ENCODE data around the gene TNFAIP8.

The TNFAIP8 gene

DNA sequence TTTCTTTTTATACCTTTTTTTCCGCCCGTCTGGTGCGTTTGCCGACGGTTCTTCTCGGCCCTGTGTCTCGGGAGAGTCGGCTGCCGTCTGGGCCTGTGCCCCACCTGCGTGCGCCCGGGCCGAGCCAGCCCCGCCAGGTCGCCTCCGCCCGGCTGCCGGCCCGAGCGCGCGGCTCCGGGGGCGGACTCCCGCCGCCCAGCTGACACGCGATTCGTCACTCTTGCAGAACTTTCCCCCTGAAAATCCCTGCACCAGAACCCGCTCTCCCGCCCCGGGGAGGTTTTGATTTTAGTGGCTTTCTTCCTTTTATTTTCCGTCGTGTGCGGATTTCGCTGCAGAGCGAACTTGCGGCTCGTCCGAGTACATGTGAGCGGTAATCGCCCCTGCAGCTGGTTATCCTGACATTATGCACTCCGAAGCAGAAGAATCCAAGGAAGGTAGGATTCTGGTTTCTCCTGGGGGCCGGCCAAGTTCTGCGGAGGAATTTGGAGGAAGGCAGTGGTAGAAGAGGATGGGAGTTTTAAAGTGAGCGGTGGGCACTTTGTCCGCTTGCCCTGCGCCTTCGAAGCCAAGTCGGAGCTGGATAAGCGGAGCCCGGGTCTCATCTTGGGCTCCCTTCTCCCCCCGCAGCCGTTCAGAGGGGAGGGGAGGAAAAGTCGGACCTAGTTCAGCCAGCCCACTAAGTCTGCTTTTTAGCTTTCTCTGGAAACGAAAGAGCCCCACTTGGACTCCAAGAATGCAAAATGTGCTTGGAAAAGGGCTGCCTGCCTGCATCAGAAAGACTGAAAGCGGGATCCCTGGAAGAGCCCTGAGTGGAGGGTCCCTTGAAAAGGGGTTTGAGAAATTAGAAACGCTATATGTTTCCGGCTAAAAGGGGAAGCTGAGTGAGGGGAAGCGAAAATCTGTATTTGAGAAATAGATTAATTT lies at the start of gene TNFAIP8:
TNFAIP8 (plus strand) TSS at position 335 of the 927 bp plus-strand sequence; CDS start at position 407, 72 bp downstream.
- DNase-seq, result no peak

DNA sequence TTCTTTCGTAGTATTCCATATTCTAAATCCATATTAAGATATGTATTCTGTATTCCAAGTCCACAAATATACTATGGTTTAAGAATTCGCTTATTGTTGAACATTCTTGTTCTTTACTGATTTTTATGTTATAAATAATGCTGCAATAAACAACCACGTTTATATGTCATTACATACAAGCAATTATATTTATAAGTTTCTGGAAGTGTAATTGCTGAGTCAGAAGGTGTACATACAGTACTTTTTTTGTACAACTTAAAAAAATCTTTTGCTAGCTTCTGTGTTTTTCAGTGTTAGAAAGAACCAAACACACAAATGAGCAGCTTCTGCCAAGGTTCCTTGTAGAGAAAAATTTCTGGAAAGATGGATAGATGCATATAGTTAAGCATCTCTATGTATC lies 48.6 kb upstream of the TNFAIP8 start:
- DNase-seq, result no peak

DNA sequence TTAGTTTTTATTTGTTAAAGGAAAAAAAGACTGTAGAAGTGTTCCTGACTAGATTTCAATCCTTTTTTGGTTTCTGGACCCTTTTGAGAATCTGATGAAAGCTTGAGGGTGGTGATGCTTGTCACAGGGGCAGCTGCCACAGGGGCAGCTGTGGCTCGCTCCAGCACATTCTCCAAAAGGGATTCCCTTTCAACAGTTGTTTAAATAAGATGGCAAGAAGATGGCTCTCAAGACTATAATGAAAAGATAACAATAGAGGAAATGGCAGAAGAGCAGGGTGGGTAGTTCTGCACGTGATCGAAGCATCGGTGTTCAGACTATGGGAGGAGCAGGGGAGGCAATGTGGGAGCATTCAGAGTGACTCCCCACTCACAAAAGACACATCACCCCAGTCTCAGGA lies 46.5 kb upstream of the TNFAIP8 start:
- DNase-seq, result no peak

DNA sequence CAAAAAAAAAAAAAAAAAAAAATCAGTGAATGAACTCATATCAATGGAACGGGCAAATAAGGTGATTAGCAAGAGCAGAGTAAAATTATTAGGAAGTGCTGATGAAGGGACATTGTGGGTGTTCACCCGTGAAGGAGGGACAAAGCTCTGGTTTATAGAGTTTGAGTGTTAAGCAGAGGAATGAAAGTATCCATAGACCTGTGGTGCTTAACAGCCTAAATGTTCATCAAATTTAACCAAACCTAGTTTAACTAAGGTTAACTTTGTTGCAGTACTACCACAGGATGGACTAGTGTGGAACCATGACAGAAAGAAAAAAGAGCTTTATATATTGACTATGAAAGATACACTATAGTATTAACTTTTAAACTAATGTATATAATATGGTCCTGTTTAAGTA lies 44.1 kb upstream of the TNFAIP8 start:
- no peak for DNase-seq

DNA sequence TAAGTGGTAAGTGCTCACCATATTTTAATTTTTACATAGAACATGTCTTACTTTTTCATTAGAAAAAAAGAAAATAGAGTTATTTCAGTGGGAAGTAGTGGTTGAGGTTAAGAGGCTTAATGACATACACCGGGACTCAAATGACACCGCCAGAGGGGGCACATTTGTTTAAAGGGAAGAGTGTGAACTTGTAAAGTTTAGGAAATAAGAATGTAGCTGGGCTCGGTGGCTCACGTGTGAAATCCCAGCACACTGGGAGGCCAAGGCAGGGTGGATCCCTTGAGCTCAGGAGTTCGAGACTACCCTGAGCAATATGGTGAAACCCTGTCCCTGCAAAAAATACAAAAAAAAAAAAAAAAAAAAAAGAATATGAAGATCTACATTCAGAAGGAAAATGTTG lies 43.4 kb upstream of the TNFAIP8 start:
- DNase-seq, result no peak

GRCh38 chr5:119313197-119313596 lies 42.6 kb upstream of the TNFAIP8 start:
- no peak for DNase-seq

- no peak for DNase-seq
Observed at GRCh38 chr5:119313658-119314605, 41.9 kb upstream of the TNFAIP8 start.

- DNase-seq, result no peak
Observed at GRCh38 chr5:119315516-119315949, 40.3 kb upstream of the TNFAIP8 start.

GRCh38 chr5:119316086-119316485 lies 39.7 kb upstream of the TNFAIP8 start:
- no peak for DNase-seq

GRCh38 chr5:119316906-119317305 lies 38.9 kb upstream of the TNFAIP8 start:
- no peak for DNase-seq

- DNase-seq, result no peak
Observed at GRCh38 chr5:119318256-119318894, 37.4 kb upstream of the TNFAIP8 start.

GRCh38 chr5:119319401-119319800 lies 36.4 kb upstream of the TNFAIP8 start:
- no peak for DNase-seq

- no peak for DNase-seq
Observed at GRCh38 chr5:119319890-119320289, 35.9 kb upstream of the TNFAIP8 start.

- no peak for DNase-seq
Observed at GRCh38 chr5:119321569-119322311, 34.1 kb upstream of the TNFAIP8 start.

DNA sequence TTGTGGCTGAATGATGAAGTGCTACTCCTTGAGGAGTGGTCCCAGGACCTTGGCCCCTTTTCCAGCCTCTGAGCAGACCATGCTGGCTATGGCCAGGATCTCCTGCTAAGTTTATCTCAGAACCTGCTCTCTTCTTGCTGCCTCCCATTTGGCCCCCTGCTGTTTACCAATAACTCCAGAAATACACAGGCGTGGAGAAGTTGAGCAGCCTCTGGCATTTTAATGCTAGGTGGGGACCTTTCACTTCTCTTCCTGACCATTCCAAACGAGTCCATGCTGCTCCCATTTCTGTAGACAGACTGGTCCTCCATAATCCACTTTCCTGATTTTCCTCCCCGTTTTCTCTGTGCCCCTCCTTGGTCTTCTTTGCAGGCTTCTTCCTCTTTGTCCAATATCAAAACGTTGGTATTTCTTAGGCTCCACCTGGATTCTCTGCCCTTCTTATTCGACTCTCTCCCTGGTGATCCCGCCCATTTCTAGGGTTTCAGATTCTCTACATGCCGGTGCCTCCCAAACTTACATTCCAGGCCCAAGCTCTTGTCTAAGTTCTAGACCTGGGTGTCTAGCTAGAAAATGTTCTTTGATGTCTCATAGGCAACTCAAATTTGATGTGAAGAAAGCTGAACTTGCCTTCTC lies 33.4 kb upstream of the TNFAIP8 start:
- no peak for DNase-seq

- no peak for DNase-seq
Observed at GRCh38 chr5:119322948-119323537, 32.8 kb upstream of the TNFAIP8 start.

GRCh38 chr5:119323601-119324000 lies 32.2 kb upstream of the TNFAIP8 start:
- peak; percentile 62 for DNase-seq

GRCh38 chr5:119324842-119325241 lies 31.0 kb upstream of the TNFAIP8 start:
- DNase-seq, result no peak

DNA sequence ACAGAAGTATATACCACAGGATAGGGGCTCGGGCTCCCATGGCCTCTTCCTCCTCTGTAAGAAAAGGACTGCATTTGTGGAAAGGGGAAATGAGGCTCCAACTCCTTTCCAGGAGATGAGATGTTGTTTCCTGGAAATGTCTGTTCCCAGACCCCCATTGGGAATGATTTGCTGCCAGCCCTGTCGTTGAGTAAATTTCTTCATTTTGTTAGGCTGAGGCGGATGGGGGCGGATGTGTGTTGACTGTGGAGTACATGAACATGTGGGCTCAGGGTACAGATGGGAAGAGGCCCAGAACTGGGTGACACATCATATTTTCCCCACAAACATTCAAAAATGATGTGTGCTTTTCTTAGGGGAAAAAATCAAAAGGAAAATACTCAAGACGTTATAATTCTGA lies 28.8 kb upstream of the TNFAIP8 start:
- no peak for DNase-seq

DNA sequence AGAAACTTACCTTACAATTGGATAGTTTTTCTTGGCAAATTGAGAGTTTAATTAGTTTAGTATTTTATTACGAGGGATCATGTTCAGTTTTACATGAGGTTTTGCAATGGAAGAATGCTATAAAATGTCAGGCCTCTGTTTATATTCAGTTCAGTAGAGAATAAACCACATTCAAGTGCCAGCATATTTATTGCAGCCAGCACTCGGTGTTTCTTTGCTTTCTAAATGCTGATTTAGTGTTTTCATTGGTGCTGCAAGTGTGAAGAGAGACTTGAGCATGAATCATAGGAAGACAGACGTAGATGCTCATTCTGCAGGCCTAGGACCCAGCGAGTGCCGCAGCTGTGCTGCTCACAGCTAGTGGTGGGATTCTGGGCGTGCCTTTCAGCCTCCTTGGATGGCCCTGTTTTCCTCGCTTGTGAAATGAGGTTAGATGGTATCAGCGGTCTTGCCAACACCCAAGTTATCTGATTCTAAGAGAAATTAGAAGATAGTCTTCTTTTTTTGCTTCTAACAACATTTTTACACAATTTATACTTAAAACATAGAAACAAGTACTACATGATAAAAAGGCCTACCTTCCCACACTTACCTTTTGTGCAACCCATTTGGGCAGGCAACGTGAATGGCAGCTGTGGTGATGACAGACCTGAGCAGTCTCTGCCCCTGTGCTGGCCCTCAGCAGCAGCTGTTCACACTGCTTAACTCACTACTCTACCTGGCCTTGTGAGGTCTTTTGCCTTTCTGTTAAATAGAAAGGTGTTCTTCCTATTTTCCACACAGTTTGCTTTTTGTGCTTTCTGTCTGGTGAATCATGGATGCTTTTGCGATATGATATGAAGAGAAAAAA lies 26.8 kb upstream of the TNFAIP8 start:
- peak; percentile 9 for DNase-seq
